ENCODE measurements around the gene KLF17.

KLF17 gene

DNA sequence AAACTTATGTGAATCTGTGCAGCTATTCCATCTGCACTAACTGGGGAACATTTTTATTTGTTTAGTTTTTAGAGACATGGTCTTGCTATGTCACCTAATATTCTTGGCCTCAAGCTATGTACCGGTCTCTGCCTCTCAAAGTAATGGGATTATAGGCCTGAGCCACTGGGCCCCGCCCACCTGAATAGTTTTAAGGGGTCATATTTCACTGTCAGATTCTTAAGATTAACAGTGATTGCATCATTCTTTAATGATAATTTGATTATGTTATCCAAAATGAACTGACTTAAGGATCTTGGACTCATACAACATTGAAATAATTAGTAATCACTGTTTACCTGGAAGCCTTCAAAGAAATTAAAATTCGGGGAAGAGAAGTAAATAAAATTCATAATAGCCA, 35.4 kb downstream of the KLF17 start:
- DNase-seq: no peak

DNA sequence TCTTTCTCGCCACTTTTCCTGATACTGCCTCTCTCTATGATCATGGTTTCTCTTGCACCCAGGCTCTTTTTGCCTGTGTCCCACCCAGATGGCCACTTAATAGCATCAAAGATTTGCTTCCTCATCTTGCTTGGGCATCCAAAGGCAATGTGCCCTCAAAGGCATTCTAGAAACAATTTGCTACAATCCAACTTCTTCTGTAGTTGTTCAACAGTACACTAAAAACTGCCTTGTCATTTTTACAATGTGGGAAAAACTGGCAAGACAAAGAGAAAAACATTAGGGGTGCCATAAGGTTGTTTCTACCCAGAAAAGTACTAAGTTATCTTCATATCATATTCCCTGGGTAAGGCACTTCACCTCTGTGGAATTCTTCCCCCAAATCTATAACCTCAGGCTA, 39.3 kb downstream of the KLF17 start:
- no peak for DNase-seq

DNA sequence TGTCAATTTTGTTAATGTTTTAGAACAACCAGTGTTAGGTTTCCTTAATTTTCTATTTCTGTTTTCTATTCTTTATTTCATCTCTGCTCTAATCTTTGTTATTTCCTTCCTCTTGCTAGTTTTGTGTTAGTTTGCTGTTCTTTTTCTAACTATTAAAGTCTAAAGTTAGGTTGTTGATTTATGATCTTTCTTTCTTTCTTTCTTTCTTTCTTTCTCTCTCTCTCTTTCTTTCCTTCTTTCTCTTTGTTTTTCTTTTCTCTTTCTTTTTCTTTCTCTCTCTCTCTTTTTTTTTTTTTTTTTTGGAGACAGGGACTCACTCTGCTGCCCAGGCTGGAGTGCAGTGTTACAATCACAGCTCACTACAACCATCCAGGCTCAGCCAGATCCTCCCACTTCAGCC, 40.2 kb downstream of the KLF17 start:
- DNase-seq: no peak

DNA sequence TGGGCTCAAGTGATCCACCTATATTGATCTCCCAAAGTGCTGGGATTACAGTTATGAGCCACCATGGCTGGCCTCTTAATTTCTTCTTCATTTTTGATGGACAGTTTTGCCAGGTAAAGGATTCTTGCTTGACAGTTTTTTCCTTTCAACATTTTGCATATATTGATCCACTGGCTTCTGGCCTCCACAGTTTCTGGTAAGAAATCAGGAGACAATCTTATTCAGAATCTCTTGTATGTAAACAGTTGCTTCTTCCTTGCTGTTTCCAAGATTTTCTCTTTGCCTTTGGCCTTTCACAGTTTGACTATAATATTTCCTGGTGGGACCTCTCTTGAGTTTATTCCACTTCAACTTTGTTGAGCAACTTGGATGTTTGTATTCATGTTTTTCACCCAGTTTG, 42.9 kb downstream of the KLF17 start:
- DNase-seq: no peak

DNA sequence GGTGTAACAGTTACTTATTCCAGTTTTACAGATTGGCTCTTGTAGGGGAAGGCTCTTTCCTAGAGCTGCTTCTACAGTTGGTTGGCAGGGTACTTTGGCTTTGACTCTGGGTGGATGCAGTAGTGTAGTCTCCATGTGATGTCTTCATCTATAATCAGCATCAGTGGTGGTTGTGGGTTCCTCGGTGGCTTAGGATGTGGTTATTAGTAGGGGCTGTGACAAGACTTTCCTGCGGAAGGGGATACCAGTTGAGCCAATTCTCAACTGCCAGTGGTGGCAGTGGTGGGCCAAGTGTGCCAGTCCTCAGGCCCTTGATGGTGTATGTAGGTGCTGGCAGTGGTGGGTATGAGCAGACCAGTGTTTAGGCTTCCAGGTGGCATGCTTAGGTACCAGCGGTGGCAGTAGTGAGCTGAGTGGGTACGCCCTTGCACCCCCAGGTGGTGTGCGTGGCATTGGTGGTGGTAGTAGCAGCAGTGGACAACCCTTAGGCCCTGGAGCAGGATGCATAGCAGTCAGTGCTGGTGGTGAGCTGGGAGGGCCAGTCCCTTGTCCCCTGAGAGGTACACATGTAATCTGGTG, 50.0 kb downstream of the KLF17 start:
- no peak for DNase-seq

DNA sequence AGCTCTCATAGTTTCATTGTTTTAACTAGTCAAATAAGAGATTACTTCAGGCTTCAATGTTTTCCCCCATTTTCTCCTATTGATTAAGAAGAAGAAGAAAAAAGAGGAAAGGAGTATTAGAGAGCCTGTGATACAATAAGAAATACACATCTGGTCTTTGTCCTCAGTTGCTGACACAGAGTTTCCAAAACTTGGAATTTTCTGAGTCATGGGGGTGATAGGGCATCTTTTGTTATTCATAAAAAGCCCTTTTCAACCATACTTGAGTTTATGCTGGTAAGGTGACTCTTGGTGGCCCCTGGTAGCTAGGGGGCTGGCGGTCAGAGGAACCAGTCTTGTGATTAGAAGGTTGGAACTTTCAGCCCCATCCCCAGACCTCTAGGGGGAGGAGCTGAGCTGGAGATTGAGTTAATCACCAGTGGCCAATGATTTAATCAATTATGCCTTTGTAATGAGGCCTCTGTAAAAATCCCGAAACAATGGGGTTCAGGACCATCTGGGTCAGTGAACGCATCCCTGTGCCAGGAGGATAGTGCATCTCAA, 51.7 kb downstream of the KLF17 start:
- no peak for DNase-seq

DNA sequence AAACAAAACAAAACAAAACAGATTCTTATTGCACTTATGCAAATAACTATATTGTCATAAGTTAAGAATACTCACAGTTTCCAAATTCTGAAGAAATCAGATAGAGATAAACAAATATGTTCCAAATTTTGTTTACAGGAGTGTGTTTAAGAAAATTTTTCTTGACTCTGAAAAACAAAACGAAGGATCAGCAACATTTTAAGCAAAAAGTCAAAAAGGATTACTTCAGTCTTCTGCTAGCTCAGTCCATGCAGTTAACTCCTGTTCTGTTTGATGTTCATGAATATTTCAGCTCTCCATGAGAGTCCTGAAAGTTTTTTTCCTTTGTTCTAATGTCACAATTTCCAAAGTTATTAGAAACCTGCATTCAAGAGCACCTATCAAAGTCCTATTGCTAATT, 56.0 kb downstream of the KLF17 start:
- DNase-seq: no peak
